Nephron (organoid): ENCODE measurements around the gene GPC1.
A peak's percentile ranks its signal among the peaks of the same experiment; 100 is the strongest.

Source experiments
- H3K27ac Mint-ChIP-seq, 3 experiments: 2 replicates each; pipeline ENCODE4 v1.8.0; 2020; ENCODE audit warnings: mixed read lengths in 3 of 3, mild to moderate bottlenecking in 2 of 3, moderate library complexity in 1 of 3
- H3K27me3 Mint-ChIP-seq: 2 replicates; pipeline ENCODE4 v1.8.0; 2021; ENCODE audit warnings: low read depth, mild to moderate bottlenecking, moderate library complexity, mixed read lengths
- H3K36me3 Mint-ChIP-seq: 2 replicates; pipeline ENCODE4 v1.8.0; 2020; ENCODE audit warnings: low read depth, mixed read lengths
- H3K4me1 Mint-ChIP-seq: 2 replicates; pipeline ENCODE4 v1.8.0; 2020; ENCODE audit warnings: mixed read lengths
- H3K4me3 Mint-ChIP-seq, 3 experiments: 2 replicates each; pipeline ENCODE4 v1.8.0; 2020; ENCODE audit warnings: mild to moderate bottlenecking in 3 of 3, mixed read lengths in 3 of 3, moderate library complexity in 2 of 3
- H3K9me3 Mint-ChIP-seq: 2 replicates; pipeline ENCODE4 v1.8.0; 2020; ENCODE audit warnings: mixed read lengths
- CTCF ChIP-seq, 3 experiments: fragments of 200-600 bp; sonication (generic); IDR thresholded peaks; one replicate each; pipeline ENCODE4 v1.5.0; 2021; ENCODE audit warnings: antibody characterized with exemption in 3 of 3; ENCODE audit not compliant: unreplicated experiment in 3 of 3

The GPC1 gene

GRCh38 chr2:240466579-240467148, 31.2 kb downstream of the GPC1 start:
- H3K27ac Mint-ChIP-seq = no peak overlapping the region
- no peak overlapping the region for H3K4me3 Mint-ChIP-seq

GRCh38 chr2:240467149-240467642, 31.7 kb downstream of the GPC1 start:
- Mint-ChIP-seq H3K27ac (no peak overlapping the region), H3K4me1 (peaks cover 6% of the 10 kb centered on the region), H3K36me3 (peaks cover 6% of the 10 kb centered on the region), H3K4me3 (no peak overlapping the region), H3K27me3 (peaks cover 6% of the 10 kb centered on the region), H3K9me3 (peaks cover 2% of the 10 kb centered on the region)
- no peak for TF ChIP-seq CTCF (IDR thresholded peaks at IDR 0.05; ENCODE audit: unreplicated experiment in 3 of 3)

More at GRCh38 chr2:240466579-240467148, 31.2 kb downstream of the GPC1 start:
- H3K36me3 Mint-ChIP-seq = peaks cover 6% of the 10 kb centered on the region
- peaks cover 6% of the 10 kb centered on the region for H3K4me1 Mint-ChIP-seq
- H3K9me3 Mint-ChIP-seq = peaks cover 2% of the 10 kb centered on the region
- H3K27me3 Mint-ChIP-seq = peaks cover 6% of the 10 kb centered on the region
- TF ChIP-seq CTCF (IDR thresholded peaks at IDR 0.05; ENCODE audit: unreplicated experiment in 3 of 3) = no peak

- Mint-ChIP-seq H3K27me3 (peaks cover 6% of the 10 kb centered on the region), H3K36me3 (peaks cover 6% of the 10 kb centered on the region)
Observed at GRCh38 chr2:240467659-240468302, 32.3 kb downstream of the GPC1 start.

GRCh38 chr2:240468303-240469238, 33.1 kb downstream of the GPC1 start:
- no peak for TF ChIP-seq CTCF (IDR thresholded peaks at IDR 0.05; ENCODE audit: unreplicated experiment in 3 of 3)
- H3K4me1 Mint-ChIP-seq = peaks cover 6% of the 10 kb centered on the region
- no peak overlapping the region for H3K27ac Mint-ChIP-seq
- H3K27me3 Mint-ChIP-seq = peaks cover 6% of the 10 kb centered on the region
- H3K9me3 Mint-ChIP-seq = peaks cover 10% of the 10 kb centered on the region
- H3K36me3 Mint-ChIP-seq = peaks cover 6% of the 10 kb centered on the region
- no peak overlapping the region for H3K4me3 Mint-ChIP-seq

More at GRCh38 chr2:240467659-240468302, 32.3 kb downstream of the GPC1 start:
- H3K9me3 Mint-ChIP-seq = peaks cover 4% of the 10 kb centered on the region
- no peak for TF ChIP-seq CTCF (IDR thresholded peaks at IDR 0.05; ENCODE audit: unreplicated experiment in 3 of 3)
- H3K4me1 Mint-ChIP-seq = peaks cover 6% of the 10 kb centered on the region
- no peak overlapping the region for H3K4me3 Mint-ChIP-seq
- no peak overlapping the region for H3K27ac Mint-ChIP-seq

GRCh38 chr2:240469239-240469636, 33.8 kb downstream of the GPC1 start:
- H3K36me3 Mint-ChIP-seq = peaks cover 6% of the 10 kb centered on the region
- no peak overlapping the region for H3K4me3 Mint-ChIP-seq
- peaks cover 6% of the 10 kb centered on the region for H3K27me3 Mint-ChIP-seq
- peak overlapping the region in 2 of 3 experiments; percentile 23 to 31 for H3K27ac Mint-ChIP-seq
- TF ChIP-seq CTCF (IDR thresholded peaks at IDR 0.05; ENCODE audit: unreplicated experiment in 3 of 3) = no peak
- peaks cover 14% of the 10 kb centered on the region for H3K9me3 Mint-ChIP-seq
- peaks cover 6% of the 10 kb centered on the region for H3K4me1 Mint-ChIP-seq
